Adrenal gland (tissue), 5 donors: ENCODE data around the gene C8A.

Experiments used
- CTCF ChIP-seq, 6 experiments: fragments of 450-650 bp in 4 of 6; fragments of 200-600 bp in 2 of 6; sonication (generic) in 1 of 6; IDR thresholded peaks; 1 replicate in 5 of 6; 2 replicates in 1 of 6; pipeline versions ENCODE4 v1.5.1 to v1.8.0; 2016 to 2021; ENCODE audit warnings: antibody characterized with exemption in 6 of 6, mild to moderate bottlenecking in 2 of 6, moderate library complexity in 1 of 6
- POLR2A ChIP-seq, 2 donors: fragments of 450-650 bp; IDR thresholded peaks; one replicate each; pipeline ENCODE4 v1.6.1; 2017; ENCODE audit warnings: antibody characterized with exemption in 2 of 2, mild to moderate bottlenecking in 2 of 2, moderate library complexity in 1 of 2
- donor health status: DM: no; HTN: no; CAD: no.

GRCh38 chr1:56958526-56958925, 103.9 kb downstream of the C8A start:
- TF ChIP-seq CTCF (IDR thresholded peaks at IDR 0.05) (no peak), POLR2A (IDR thresholded peaks at IDR 0.05) (no peak)
